ENCODE data around the gene C1orf74.

C1orf74 gene

GRCh38 chr1:209784265-209785169, at the start of gene C1orf74:
Gene C1orf74, minus strand, starts transcription at chr1:209784559. Its CDS starts 925 bp downstream, at chr1:209783634.
- in situ Hi-C loops (cut with HindIII; ENCODE audit: low sequenced_read_pairs): no loop called here

- in situ Hi-C loops (cut with HindIII; ENCODE audit: low sequenced_read_pairs): loop anchor here (25.0 kb wide), 1 partner anchor 406 kb away; the partner anchor contains the start of gene SERTAD4
Observed at GRCh38 chr1:209831615-209832014, 47.3 kb upstream of the C1orf74 start.

GRCh38 chr1:209830722-209831121, 46.4 kb upstream of the C1orf74 start:
- in situ Hi-C loops (cut with HindIII; ENCODE audit: low sequenced_read_pairs): loop anchor here (25.0 kb wide), 1 partner anchor 407 kb away; the partner anchor contains the start of gene SERTAD4

GRCh38 chr1:209829716-209830115, 45.4 kb upstream of the C1orf74 start:
- in situ Hi-C loops (cut with HindIII; ENCODE audit: low sequenced_read_pairs): loop anchor here (25.0 kb wide), 1 partner anchor 408 kb away; the partner anchor contains the start of gene SERTAD4

- in situ Hi-C loops (cut with HindIII; ENCODE audit: low sequenced_read_pairs): loop anchor here (25.0 kb wide), 1 partner anchor 410 kb away; the partner anchor contains the start of gene SERTAD4
Observed at GRCh38 chr1:209827384-209828262, 43.3 kb upstream of the C1orf74 start, which contains the start of gene UTP25. Gene UTP25, plus strand, starts transcription at chr1:209827972. Its CDS starts 92 bp downstream, at chr1:209828064.

- in situ Hi-C loops (cut with HindIII; ENCODE audit: low sequenced_read_pairs): loop anchor here (25.0 kb wide), 1 partner anchor 411 kb away; the partner anchor contains the start of gene SERTAD4
Observed at GRCh38 chr1:209825591-209826434, 41.5 kb upstream of the C1orf74 start.

- in situ Hi-C loops (cut with HindIII; ENCODE audit: low sequenced_read_pairs): no loop called here
Observed at GRCh38 chr1:209823143-209824041, 39.0 kb upstream of the C1orf74 start.

- in situ Hi-C loops (cut with HindIII; ENCODE audit: low sequenced_read_pairs): no loop called here
Observed at GRCh38 chr1:209822706-209823105, 38.3 kb upstream of the C1orf74 start.

- in situ Hi-C loops (cut with HindIII; ENCODE audit: low sequenced_read_pairs): no loop called here
Observed at GRCh38 chr1:209820986-209821385, 36.6 kb upstream of the C1orf74 start.

- in situ Hi-C loops (cut with HindIII; ENCODE audit: low sequenced_read_pairs): no loop called here
Observed at GRCh38 chr1:209819058-209819457, 34.7 kb upstream of the C1orf74 start.

GRCh38 chr1:209817691-209818090, 33.3 kb upstream of the C1orf74 start:
- in situ Hi-C loops (cut with HindIII; ENCODE audit: low sequenced_read_pairs): no loop called here

- in situ Hi-C loops (cut with HindIII; ENCODE audit: low sequenced_read_pairs): no loop called here
Observed at GRCh38 chr1:209816923-209817322, 32.6 kb upstream of the C1orf74 start.

GRCh38 chr1:209815931-209816341, 31.6 kb upstream of the C1orf74 start:
- in situ Hi-C loops (cut with HindIII; ENCODE audit: low sequenced_read_pairs): no loop called here

GRCh38 chr1:209815490-209815889, 31.1 kb upstream of the C1orf74 start:
- in situ Hi-C loops (cut with HindIII; ENCODE audit: low sequenced_read_pairs): no loop called here

GRCh38 chr1:209813902-209814301, 29.5 kb upstream of the C1orf74 start:
- in situ Hi-C loops (cut with HindIII; ENCODE audit: low sequenced_read_pairs): no loop called here

GRCh38 chr1:209810783-209811182, 26.4 kb upstream of the C1orf74 start:
- in situ Hi-C loops (cut with HindIII; ENCODE audit: low sequenced_read_pairs): no loop called here

GRCh38 chr1:209809611-209810010, 25.3 kb upstream of the C1orf74 start:
- in situ Hi-C loops (cut with HindIII; ENCODE audit: low sequenced_read_pairs): no loop called here

- in situ Hi-C loops (cut with HindIII; ENCODE audit: low sequenced_read_pairs): no loop called here
Observed at GRCh38 chr1:209808059-209808581, 23.8 kb upstream of the C1orf74 start.

GRCh38 chr1:209807509-209807908, 23.1 kb upstream of the C1orf74 start:
- in situ Hi-C loops (cut with HindIII; ENCODE audit: low sequenced_read_pairs): no loop called here

Data from endothelial cell of hepatic sinusoid (primary cell).